HT-29 (cell line): Measurements from ENCODE around the gene TUBB1. TPM values are rescaled to one million over a fixed set of nuclear protein-coding genes. Genes with fewer than 3 reads are reported as not detected.

ENCODE experiments used
- total RNA-seq: library from RNA; depleted of rRNA; stranded (reverse); fragments of >200 nt; shearing (Covaris generic); gene quantifications from 2 replicates; pipeline ENCODE4 v1.2.3, GENCODE V29; 2014; rRNA removed

TUBB1 gene
- total RNA-seq, 1 experiment from 2014 or later, result 0.13 TPM

Other genes starting within 250 kb of the TUBB1 start
- gene GNAS-AS1, start 168.5 kb upstream of the TUBB1 start, total RNA-seq, result not detected in 2 replicates
- gene GNAS, start 166.7 kb upstream of the TUBB1 start, total RNA-seq, result 805 and 888 TPM in 2 replicates
- gene NELFCD, start 38.2 kb upstream of the TUBB1 start, total RNA-seq, result 117 and 134 TPM in 2 replicates
- gene CTSZ, start 12.2 kb upstream of the TUBB1 start, total RNA-seq, result 420 and 441 TPM in 2 replicates
- gene ATP5F1E, start 12.9 kb downstream of the TUBB1 start, total RNA-seq, result 45.1 and 47.4 TPM in 2 replicates
- gene PRELID3B, start 23.4 kb downstream of the TUBB1 start, total RNA-seq, result 129 and 139 TPM in 2 replicates
- gene ZNF831, start 144.4 kb downstream of the TUBB1 start, total RNA-seq, result not detected in 2 replicates